Immature natural killer cell (primary cell): ENCODE measurements around the gene DAPK3. TPM values are rescaled to one million over a fixed set of nuclear protein-coding genes. Genes with fewer than 3 reads are reported as not detected.

ENCODE experiments used
- DNase-seq, 3 donors: peaks; one replicate each; pipeline ENCODE4 v3.0.0; 2022; ENCODE audit warnings: mixed read lengths in 1 of 3
- H3K27ac Mint-ChIP-seq, 6 donors: one replicate each; pipeline ENCODE4 v1.8.0; 2020; ENCODE audit warnings: mixed read lengths in 6 of 6, mild to moderate bottlenecking in 5 of 6, inconsistent platforms in 4 of 6, moderate library complexity in 3 of 6
- H3K27me3 Mint-ChIP-seq, 3 donors: one replicate each; pipeline ENCODE4 v1.8.0; 2020 to 2021; ENCODE audit warnings: low read depth in 3 of 3, mild to moderate bottlenecking in 3 of 3, mixed read lengths in 3 of 3, moderate library complexity in 3 of 3, inconsistent platforms in 1 of 3
- H3K36me3 Mint-ChIP-seq, 3 donors: one replicate each; pipeline ENCODE4 v1.8.0; 2020; ENCODE audit warnings: mixed read lengths in 3 of 3, inconsistent platforms in 2 of 3, mild to moderate bottlenecking in 2 of 3
- H3K4me1 Mint-ChIP-seq, 2 donors: one replicate each; pipeline ENCODE4 v1.8.0; 2020; ENCODE audit warnings: inconsistent platforms in 2 of 2, mild to moderate bottlenecking in 2 of 2, mixed read lengths in 2 of 2, moderate library complexity in 1 of 2
- H3K4me3 Mint-ChIP-seq, 5 donors: one replicate each; pipeline ENCODE4 v1.8.0; 2020; ENCODE audit warnings: mild to moderate bottlenecking in 5 of 5, mixed read lengths in 5 of 5, inconsistent platforms in 3 of 5, moderate library complexity in 3 of 5
- H3K9me3 Mint-ChIP-seq, 6 donors: one replicate each; pipeline ENCODE4 v1.8.0; 2020; ENCODE audit warnings: mild to moderate bottlenecking in 6 of 6, mixed read lengths in 6 of 6, inconsistent platforms in 4 of 6, moderate library complexity in 3 of 6
- polyA plus RNA-seq, 3 donors: library from polyadenylated mRNA; unstranded; fragments of 300-500 nt; fragmentation: Illumina TruSeq; gene quantifications; one replicate each; pipeline ENCODE4 v1.2.3, GENCODE V29; 2021

DAPK3 gene
- polyA plus RNA-seq, 3 donors from 2014 or later, result 28.3 to 45.3 (median 29.6) TPM

DNA sequence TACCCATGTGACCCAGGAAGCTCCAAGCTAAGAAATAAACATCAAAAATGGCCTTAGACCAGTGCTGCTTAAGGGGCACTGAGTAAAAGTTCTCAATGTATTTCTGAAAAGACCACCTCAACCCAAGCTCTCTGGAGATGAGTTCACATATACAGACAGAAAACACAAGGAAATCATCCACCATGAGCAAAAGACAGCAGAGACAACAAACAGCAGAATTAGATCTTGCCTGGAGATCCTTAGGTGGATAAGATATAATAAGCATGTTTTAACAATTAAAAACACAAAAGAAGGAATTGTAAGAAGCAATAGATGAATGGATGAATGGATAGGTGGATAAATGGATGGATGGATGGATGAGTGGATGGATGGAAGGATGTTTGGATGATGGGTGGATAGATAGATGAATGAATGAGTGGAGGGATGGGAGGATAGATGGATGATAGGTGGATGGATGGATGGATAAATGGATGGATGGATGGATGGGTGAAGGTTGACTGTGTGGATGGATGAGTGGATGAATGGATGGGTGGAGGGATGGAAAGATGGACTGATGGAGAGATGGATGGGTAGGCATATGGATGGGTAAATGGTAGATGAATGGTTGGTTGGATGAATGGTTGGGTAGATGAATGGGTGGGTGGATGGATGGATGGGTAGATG, 47.7 kb downstream of the DAPK3 start:
- H3K36me3 Mint-ChIP-seq, result peaks cover 0 to 9% (median 0%) of the 10 kb centered on the region in 3 donors
- H3K27ac Mint-ChIP-seq, result no peak overlapping the region
- no peaks in the 10 kb centered on the region for H3K4me1 Mint-ChIP-seq
- H3K9me3 Mint-ChIP-seq, result peaks cover 0 to 7% (median 3%) of the 10 kb centered on the region in 6 donors
- peaks cover 0 to 5% (median 0%) of the 10 kb centered on the region in 3 donors for H3K27me3 Mint-ChIP-seq
- DNase-seq, result no peak
- H3K4me3 Mint-ChIP-seq, result no peak overlapping the region

DNA sequence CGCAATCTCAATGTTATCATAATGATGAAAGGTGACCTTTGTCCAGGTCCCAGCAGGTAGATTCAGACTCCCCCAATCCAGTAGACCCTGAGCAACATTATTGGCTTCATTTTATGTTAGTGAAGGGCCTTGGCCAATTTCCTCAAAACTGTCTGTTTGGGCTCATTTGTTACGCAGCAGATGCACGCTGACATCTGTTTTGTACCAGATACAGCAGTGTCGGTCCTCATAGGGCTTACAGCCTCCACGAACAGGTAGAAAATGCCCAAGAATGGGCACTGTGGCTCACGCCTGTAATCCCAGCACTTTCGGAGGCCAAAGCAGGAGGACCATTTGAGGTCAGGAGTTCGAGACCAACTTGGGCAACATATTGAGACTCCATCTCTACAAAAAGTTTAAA, 51.1 kb downstream of the DAPK3 start:
- peaks cover 0 to 6% (median 2%) of the 10 kb centered on the region in 3 donors for H3K27me3 Mint-ChIP-seq
- no peak overlapping the region for H3K4me3 Mint-ChIP-seq
- H3K9me3 Mint-ChIP-seq, result peaks cover 0 to 7% (median 3%) of the 10 kb centered on the region in 6 donors
- peaks cover 0 to 6% (median 0%) of the 10 kb centered on the region in 3 donors for H3K36me3 Mint-ChIP-seq
- no peak overlapping the region for H3K27ac Mint-ChIP-seq
- DNase-seq, result no peak
- H3K4me1 Mint-ChIP-seq, result no peaks in the 10 kb centered on the region

DNA sequence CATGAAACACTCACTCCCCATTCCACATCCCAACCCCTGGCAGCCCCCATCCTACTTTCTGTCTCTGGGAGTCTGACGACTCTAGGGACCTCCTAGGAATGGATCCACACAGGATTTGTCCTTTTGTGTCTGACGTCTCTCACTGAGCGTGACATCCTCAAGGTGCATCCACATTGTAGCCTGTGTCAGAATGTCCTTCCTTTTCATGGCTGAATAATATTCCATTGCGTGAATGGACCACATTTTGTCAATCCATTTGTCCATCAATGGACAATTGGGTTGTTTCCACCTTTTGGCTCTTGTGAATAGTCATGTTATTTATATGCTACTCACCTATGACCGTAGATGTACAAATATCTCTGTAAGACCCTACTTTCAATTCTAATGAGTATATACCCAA, 54.9 kb downstream of the DAPK3 start:
- peak overlapping the region in 1 of 6 donors; percentile 33 for H3K27ac Mint-ChIP-seq
- H3K9me3 Mint-ChIP-seq, result no peaks in the 10 kb centered on the region
- DNase-seq, result no peak
- no peak overlapping the region for H3K4me3 Mint-ChIP-seq
- H3K4me1 Mint-ChIP-seq, result no peaks in the 10 kb centered on the region
- H3K27me3 Mint-ChIP-seq, result peaks cover 1 to 5% (median 3%) of the 10 kb centered on the region in 3 donors
- H3K36me3 Mint-ChIP-seq, result no peaks in the 10 kb centered on the region

DNA sequence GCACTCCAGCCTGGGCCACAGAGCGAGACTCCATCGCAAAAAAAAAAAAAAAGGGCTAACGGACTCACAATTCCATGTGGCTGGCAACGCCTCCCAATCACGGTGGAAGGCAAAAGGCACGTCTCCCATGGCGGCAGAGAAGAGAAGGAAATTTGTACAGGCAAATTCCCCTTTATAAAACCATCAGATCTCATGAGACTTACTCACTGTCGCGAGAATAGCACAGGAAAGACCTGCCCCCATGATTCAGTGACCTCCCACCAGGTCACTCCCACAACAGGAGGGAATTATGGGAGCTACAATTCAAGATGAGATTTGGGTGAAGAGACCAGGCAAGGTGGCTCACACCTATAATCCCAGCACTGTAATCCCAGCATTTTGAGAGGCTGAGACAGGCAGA, 56.7 kb downstream of the DAPK3 start:
- Mint-ChIP-seq H3K4me3 (no peak overlapping the region), H3K9me3 (peaks cover 0 to 2% (median 0%) of the 10 kb centered on the region in 6 donors), H3K27ac (no peak overlapping the region), H3K36me3 (no peaks in the 10 kb centered on the region), H3K4me1 (no peaks in the 10 kb centered on the region), H3K27me3 (peaks cover 1 to 8% (median 3%) of the 10 kb centered on the region in 3 donors)
- no peak for DNase-seq

DNA sequence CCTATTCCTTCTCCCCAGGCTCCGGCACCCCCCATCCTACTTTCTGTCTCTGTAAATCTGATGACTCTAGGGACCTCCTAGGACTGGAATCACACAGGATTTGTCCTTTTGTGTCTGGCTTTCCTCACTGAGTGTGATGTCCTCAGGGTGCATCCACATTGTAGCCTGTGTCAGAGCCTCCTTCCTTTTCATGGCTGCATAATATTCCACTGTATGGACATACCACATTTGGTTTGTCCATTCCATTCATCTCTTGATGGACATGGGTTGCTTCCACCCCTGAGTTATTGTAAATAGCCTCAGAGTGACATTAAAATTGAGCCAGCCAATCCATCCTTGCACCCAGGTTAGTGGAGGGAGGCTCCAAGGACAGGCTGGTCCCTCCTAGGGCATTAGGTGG, 60.8 kb downstream of the DAPK3 start:
- Mint-ChIP-seq H3K27me3 (peaks cover 1 to 6% (median 2%) of the 10 kb centered on the region in 3 donors), H3K4me1 (no peaks in the 10 kb centered on the region), H3K9me3 (peaks cover 0 to 3% (median 0%) of the 10 kb centered on the region in 6 donors), H3K27ac (no peak overlapping the region), H3K4me3 (no peak overlapping the region), H3K36me3 (no peaks in the 10 kb centered on the region)
- no peak for DNase-seq

Other genes starting within 250 kb of the DAPK3 start
- 10 to 100 TPM; 24.2 to 32.4 (median 31.2) TPM for gene APBA3, start 209.4 kb downstream of the DAPK3 start, polyA plus RNA-seq
- 100 to 1,000 TPM; 116 to 167 (median 122) TPM for gene MRPL54, start 208.4 kb downstream of the DAPK3 start, polyA plus RNA-seq
- gene RAX2, start 198.9 kb downstream of the DAPK3 start, polyA plus RNA-seq, result not detected
- gene MATK, start 184.7 kb downstream of the DAPK3 start, polyA plus RNA-seq, result 100 to 1,000 TPM; 326 to 436 (median 418) TPM
- 1 to 10 TPM; 2.1 to 5.4 (median 3.1) TPM for gene ZFR2, start 102.1 kb downstream of the DAPK3 start, polyA plus RNA-seq
- gene ATCAY, start 90.4 kb downstream of the DAPK3 start, polyA plus RNA-seq, result not detected
- not detected for gene NMRK2, start 38.0 kb downstream of the DAPK3 start, polyA plus RNA-seq
- 100 to 1,000 TPM; 167 to 381 (median 325) TPM for gene EEF2, start 14.4 kb upstream of the DAPK3 start, polyA plus RNA-seq
- gene PIAS4, start 36.6 kb upstream of the DAPK3 start, polyA plus RNA-seq, result 1 to 10 TPM; 6.1 to 8.5 (median 7.3) TPM
- 10 to 100 TPM; 10.2 to 62.3 (median 29.0) TPM for gene ZBTB7A, start 95.8 kb upstream of the DAPK3 start, polyA plus RNA-seq
- gene MAP2K2, start 153.0 kb upstream of the DAPK3 start, polyA plus RNA-seq, result 10 to 100 TPM; 75.5 to 96.0 (median 86.6) TPM
- gene CREB3L3, start 182.5 kb upstream of the DAPK3 start, polyA plus RNA-seq, result not detected
- 1 to 10 TPM in 2 of 3 donors, under 1 TPM in 1; 0.86 to 7.4 (median 1.4) TPM for gene SIRT6, start 211.5 kb upstream of the DAPK3 start, polyA plus RNA-seq
- under 1 TPM in 1 of 3 donors, not detected in 2; 0.24 TPM for gene ANKRD24, start 211.6 kb upstream of the DAPK3 start, polyA plus RNA-seq